SIG-M5 (cell line): ENCODE data around the gene ALDH1B1.
"Not testable (repeated sequence)": the region's sequence is repeated elsewhere in the genome, so short reads cannot be mapped to it uniquely, and the experiment has no call there.

Experiments
- DNase-seq: peaks from one replicate; lab custom pipeline; 2025; lab: John Stamatoyannopoulos, UW

Gene ALDH1B1

DNA sequence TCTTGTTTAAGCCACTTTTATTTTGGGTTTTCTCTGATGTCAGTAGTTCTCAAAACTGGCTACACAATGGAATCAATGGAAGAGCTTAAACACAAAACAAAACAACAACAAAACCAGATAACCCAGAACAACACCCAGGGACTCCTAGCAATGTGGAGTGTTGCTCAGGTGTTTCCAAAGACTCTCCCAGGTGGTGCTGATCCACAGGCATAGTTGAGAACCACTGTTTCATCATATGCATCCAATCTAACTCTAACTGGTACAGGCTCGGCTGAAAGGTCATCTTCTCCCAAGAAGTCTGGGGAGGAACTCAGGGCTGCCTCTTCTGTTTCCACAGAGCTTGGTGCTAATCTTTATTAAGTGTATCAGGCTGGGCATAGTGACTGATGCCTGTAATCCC is 5.4 kb upstream of the ALDH1B1 start:
- no peak for DNase-seq

DNA sequence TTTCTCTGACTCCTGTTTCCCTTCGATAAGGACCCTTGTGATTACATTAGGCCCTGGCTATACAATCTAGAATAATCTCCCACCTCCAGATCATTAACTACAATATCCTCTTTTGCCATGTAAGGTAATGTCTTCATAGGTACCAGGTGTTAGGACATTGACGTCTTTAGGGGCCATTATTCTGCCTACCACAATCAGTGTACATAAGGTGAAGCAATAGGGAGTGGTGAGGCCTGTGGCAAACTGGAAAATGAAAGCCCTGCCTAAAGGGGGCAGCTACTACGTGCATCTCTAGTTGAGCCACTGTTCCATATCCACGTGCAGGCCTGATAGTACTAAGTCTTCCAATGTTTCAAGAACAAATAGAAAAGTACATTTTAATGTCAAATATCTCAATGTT is 4.8 kb upstream of the ALDH1B1 start:
- DNase-seq: no peak

- DNase-seq: no peak
Observed at GRCh38 chr9:38388283-38389223, 3.9 kb upstream of the ALDH1B1 start.

GRCh38 chr9:38389313-38389712 is 3.2 kb upstream of the ALDH1B1 start:
- DNase-seq: no peak

GRCh38 chr9:38390442-38390841 is 2.1 kb upstream of the ALDH1B1 start:
- no peak for DNase-seq

- DNase-seq: no peak
Observed at GRCh38 chr9:38390851-38391250, 1.7 kb upstream of the ALDH1B1 start.

DNA sequence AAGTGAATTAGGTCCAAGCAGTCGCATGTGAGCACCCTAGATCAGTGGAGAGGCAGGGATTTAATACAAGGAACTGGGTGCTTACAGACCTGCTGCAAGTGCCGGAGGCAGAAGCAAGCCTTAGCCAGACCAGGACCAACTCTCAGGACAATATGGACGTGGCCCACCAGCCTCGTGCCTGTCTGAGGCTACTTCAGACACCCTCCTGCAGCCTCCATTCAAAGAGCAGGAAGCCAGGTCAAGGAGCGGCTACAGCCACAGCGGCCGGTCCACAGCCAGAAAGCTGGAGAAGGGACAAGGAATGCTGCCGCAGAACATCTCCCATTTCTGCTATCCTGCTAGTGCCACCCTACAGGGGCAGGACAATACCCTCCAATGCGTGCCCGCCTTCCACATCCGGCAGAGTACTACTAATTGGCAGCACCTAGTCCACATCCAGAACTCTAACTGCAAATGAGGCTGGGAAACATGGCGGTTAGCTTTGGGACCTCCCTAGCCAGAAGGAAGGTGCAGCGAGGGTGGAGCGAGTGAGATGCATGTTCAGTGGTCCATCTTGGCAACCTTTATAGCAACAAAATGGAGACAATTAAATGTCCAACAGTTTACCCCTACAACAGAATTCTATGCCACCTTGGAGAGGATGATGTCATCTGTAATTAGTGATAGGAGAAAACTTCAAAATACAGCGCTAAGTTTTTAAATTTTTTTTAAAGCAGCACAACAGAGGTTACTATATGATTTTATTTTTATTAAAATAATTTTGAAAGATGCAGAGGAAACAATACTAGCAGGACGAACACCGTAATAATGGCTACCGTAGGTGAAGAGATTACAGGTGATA is 1.0 kb upstream of the ALDH1B1 start:
- DNase-seq: no peak

- no peak for DNase-seq
Observed at GRCh38 chr9:38393128-38393796, 760 bp downstream of the ALDH1B1 start.

- DNase-seq: no peak
Observed at GRCh38 chr9:38394416-38394815, 1.9 kb downstream of the ALDH1B1 start.

DNA sequence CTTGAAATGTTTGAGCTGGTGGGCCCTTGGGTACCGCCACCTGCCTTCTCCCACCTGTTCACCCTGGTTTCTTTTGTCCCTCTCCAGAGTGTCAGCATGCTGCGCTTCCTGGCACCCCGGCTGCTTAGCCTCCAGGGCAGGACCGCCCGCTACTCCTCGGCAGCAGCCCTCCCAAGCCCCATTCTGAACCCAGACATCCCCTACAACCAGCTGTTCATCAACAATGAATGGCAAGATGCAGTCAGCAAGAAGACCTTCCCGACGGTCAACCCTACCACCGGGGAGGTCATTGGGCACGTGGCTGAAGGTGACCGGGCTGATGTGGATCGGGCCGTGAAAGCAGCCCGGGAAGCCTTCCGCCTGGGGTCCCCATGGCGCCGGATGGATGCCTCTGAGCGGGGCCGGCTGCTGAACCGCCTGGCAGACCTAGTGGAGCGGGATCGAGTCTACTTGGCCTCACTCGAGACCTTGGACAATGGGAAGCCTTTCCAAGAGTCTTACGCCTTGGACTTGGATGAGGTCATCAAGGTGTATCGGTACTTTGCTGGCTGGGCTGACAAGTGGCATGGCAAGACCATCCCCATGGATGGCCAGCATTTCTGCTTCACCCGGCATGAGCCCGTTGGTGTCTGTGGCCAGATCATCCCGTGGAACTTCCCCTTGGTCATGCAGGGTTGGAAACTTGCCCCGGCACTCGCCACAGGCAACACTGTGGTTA is 3.3 kb downstream of the ALDH1B1 start:
- DNase-seq: no peak

- DNase-seq: no peak
Observed at GRCh38 chr9:38396371-38396671, 3.8 kb downstream of the ALDH1B1 start.

GRCh38 chr9:38399191-38399590 is 6.7 kb downstream of the ALDH1B1 start:
- DNase-seq: not testable (repeated sequence)

DNA sequence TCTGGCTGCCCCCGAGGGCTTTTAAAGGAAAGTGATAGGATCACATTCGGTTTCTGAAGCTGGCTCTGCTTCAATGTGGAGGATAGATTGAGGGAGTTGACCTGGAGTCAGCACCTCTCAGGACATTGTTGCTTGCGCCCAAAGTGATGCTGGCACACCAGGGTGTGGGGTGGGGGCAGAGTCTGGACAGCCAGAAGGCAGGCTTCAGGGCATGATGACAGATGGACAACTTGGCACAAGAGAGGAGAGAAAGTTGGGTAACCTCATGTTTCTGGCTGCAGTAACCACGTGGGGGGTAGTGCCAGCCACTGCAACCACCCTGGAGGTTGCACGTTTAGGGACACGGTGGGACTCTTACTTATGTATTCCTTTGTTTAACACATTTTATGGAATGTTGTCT is 9.5 kb downstream of the ALDH1B1 start:
- DNase-seq: no peak

GRCh38 chr9:38404314-38404713 is 11.8 kb downstream of the ALDH1B1 start:
- DNase-seq: no peak

DNA sequence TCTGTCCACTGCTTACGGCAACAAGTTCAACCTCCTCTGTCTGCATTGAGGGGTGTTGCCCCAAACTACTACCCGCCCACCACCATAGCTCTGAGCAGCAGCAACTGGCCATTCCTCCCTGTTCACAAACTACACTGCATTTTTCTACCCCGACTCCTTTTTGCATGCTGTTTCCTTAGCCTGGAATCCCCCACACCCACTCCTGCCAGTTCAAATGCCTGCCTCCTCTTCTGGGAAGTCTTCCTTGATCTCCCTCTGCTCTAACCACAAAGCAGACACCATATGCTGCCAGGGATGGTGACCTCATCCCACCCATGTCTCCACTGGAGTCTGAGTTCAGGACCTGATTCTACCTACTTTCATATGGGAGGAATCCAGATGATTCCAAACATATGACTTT is 13.3 kb downstream of the ALDH1B1 start:
- DNase-seq: no peak

DNA sequence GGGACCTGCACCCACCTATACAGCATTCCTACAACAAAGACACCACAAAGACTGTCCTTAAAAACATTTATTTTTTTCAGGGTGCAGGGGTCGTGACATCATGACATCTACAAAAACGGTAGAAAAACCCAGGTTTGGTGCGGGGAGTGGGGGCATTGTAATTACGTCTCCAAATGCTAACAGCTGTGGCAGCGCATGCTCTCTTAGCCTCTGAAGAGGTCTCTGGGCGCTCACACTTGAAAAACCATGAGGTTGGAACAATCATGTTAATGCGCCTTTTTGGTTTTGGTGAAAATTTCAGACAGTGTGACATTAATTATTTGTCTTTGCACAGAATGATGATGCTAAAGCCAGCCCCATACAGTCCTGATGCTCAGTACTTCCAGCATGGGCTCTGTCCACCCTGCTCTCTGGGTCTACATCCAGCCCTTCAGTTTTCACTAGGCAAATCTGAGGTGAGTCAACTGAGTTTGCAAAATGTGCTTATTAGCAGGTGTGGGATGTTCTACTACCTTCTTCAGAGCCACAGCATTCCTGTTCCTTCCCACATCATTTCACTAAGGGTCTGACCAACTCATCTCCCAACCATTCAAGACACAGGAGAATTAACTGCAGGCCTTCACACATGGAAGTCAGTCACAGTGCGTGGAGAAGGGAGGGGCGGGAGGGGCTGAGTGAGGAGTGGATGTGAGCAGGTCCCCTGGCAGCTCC is 14.1 kb downstream of the ALDH1B1 start:
- DNase-seq: no peak

DNA sequence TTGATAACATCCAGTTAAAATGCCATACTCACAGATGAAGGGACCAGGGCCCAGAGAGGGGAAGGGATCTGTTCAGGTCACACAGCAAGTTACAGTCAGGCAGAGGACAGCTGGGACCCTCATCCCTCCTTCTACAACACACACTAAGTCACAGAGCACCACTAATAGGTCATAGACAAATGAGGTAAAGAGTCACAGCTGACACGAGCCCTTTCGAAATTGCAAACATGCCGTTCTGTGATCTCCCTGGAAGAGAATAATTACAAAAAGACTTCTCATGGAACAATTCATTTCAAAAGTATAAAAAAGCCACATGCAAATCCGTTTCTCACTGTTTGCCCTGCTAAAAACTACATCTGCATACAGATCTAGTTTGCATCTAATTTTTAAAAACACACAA is 16.2 kb downstream of the ALDH1B1 start:
- no peak for DNase-seq

- DNase-seq: no peak
Observed at GRCh38 chr9:38412751-38413150, 20.2 kb downstream of the ALDH1B1 start.

- DNase-seq: no peak
Observed at GRCh38 chr9:38413283-38413682, 20.8 kb downstream of the ALDH1B1 start.

DNA sequence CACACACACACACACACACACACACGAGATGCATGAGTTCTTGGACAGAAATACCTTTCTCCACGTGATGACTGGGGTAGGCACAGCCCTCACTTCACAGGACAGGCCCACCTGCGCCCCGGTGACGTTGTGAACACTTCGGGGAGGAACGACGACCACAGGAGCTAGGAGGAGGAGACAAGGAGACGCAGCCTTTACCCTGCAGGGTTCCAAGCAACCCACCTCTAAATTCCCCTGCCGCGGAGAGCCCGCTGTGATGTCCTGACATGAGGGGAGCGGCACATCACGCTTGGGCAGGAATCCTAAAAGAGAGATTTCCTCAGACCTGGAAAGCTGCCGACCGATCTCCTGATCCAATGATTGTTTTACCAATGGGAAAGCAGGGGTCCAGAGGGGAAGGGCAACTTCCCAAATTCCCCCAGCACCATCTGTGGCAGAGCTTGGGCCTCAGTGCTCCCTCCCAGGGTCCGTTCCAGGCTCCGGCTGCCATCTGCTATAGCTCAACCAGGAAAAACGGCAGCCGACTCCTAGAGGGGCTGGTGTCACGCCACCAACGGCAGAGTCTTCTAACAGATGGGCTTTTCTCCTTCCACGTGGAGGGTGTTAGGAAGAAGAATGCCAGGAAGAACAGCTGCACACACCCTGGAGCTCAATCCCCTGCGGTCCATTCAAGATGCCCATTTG is 21.7 kb downstream of the ALDH1B1 start:
- DNase-seq: no peak

DNA sequence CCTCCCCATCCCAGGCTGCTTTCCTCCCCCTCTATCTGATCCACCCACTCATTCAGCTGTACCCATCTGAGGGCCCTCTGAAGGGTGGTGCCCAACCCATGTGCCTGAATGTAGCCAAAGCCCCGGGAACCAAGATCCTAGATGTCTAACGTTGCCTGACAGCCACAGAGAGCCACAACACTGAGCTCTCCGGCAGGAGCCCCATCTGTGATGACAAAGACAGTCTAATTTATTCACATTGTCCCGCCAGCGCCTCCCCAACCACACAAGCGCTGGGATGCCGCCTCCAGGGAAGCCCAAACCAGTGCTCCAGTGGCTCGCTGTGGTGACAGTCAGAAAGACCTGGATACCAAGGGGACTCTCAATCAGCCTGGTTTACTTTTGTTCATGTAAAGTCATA is 23.4 kb downstream of the ALDH1B1 start:
- DNase-seq: no peak
